ENCODE measurements around the gene BTBD9. TPM values are rescaled to one million over a fixed set of nuclear protein-coding genes. Genes with fewer than 3 reads are reported as not detected.

BTBD9 gene
- polyA plus RNA-seq, 1 donor (not counting 4 experiments of a cell fraction or from before 2014, with no cell fraction given), result 6.8 TPM

- Histone ChIP-seq H3K4me1 (ENCODE audit: control insufficient read depth, extremely low read depth, insufficient read depth, low read length) (no peaks in the 10 kb centered on the region), H3K27ac (ENCODE audit: control insufficient read depth, insufficient read depth, low read length) (no peak overlapping the region), H2AFZ (ENCODE audit: control insufficient read depth, low read length) (no peak overlapping the region), H3K27me3 (ENCODE audit: control insufficient read depth, extremely low read depth, insufficient read depth, low read length) (no peaks in the 10 kb centered on the region), H4K20me1 (ENCODE audit: control insufficient read depth, extremely low read depth, insufficient read depth, low read length) (peaks cover 11% of the 10 kb centered on the region), H3K9me3 (ENCODE audit: control insufficient read depth, low read depth, low read length) (no peaks in the 10 kb centered on the region), H3K9me1 (ENCODE audit: control insufficient read depth, extremely low read depth, insufficient read depth, low read length) (no peaks in the 10 kb centered on the region), H3K4me3 (ENCODE audit: control insufficient read depth in 2 of 3, extremely low read depth in 1 of 3, insufficient read depth in 2 of 3, low read depth in 1 of 3, low read length in 3 of 3) (no peak overlapping the region), H3K36me3 (ENCODE audit: control insufficient read depth in 2 of 2, extremely low read depth in 1 of 2, insufficient read depth in 2 of 2, low read length in 2 of 2) (peaks cover 14 to 20% of the 10 kb centered on the region in 2 experiments), H3K9ac (ENCODE audit: control insufficient read depth, extremely low read depth, insufficient read depth, low read length) (no peak overlapping the region), H3K4me2 (ENCODE audit: control insufficient read depth, extremely low read depth, insufficient read depth, low read depth, low read length) (no peak overlapping the region), H3K79me2 (ENCODE audit: control insufficient read depth, insufficient read depth, low read length) (peaks cover 37% of the 10 kb centered on the region)
- DNase-seq (ENCODE audit: low read depth, low spot score), result no peak
- no peak for TF ChIP-seq EZH2 (IDR thresholded peaks at IDR 0.05; ENCODE audit: low read length)
- no peak for TF ChIP-seq CTCF (optimal IDR thresholded peaks at IDR 0.05 in 1 of 3, IDR thresholded peaks at IDR 0.05 in 1 of 3, conservative IDR thresholded peaks at IDR 0.05 in 1 of 3; ENCODE audit: extremely low read depth in 1 of 3, insufficient read depth in 2 of 3, low read length in 3 of 3)
- dilution Hi-C loops (cut with MboI; ENCODE audit: extremely low pct_ligation_motif_present, low sequenced_read_pairs), result no loop called here
- FAIRE-seq, result no peak
Observed at GRCh38 chr6:38684237-38684636, 44.5 kb upstream of the BTBD9 start.

DNA sequence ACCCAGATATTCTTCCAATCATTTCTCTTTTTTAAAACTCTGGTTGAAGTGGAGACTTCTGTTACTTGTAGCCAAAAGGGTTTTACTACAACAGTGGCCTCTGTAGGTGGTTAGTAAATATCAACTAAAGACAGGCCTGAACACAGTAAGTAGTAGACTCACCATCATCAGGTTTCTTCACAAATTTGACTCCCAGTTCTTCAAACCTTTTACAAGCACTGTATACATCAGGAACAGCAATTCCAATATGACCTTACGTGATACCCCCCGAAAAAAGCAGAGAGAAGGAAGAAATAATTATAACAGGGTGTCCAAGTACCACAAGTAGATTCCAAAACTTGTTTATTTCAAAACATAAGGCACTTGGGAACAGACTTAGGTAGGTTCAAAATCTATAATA is 42.1 kb upstream of the BTBD9 start:
- H3K4me3 ChIP-seq (ENCODE audit: control insufficient read depth in 2 of 3, extremely low read depth in 1 of 3, insufficient read depth in 2 of 3, low read depth in 1 of 3, low read length in 3 of 3), result no peak overlapping the region
- H3K9me1 ChIP-seq (ENCODE audit: control insufficient read depth, extremely low read depth, insufficient read depth, low read length), result no peaks in the 10 kb centered on the region
- peaks cover 14% of the 10 kb centered on the region for H3K79me2 ChIP-seq (ENCODE audit: control insufficient read depth, insufficient read depth, low read length)
- H3K9me3 ChIP-seq (ENCODE audit: control insufficient read depth, low read depth, low read length), result no peaks in the 10 kb centered on the region
- peaks cover 3% of the 10 kb centered on the region for H4K20me1 ChIP-seq (ENCODE audit: control insufficient read depth, extremely low read depth, insufficient read depth, low read length)
- H3K27ac ChIP-seq (ENCODE audit: control insufficient read depth, insufficient read depth, low read length), result no peak overlapping the region
- peaks cover 23 to 24% of the 10 kb centered on the region in 2 experiments for H3K36me3 ChIP-seq (ENCODE audit: control insufficient read depth in 2 of 2, extremely low read depth in 1 of 2, insufficient read depth in 2 of 2, low read length in 2 of 2)
- H3K9ac ChIP-seq (ENCODE audit: control insufficient read depth, extremely low read depth, insufficient read depth, low read length), result no peak overlapping the region
- no peaks in the 10 kb centered on the region for H3K27me3 ChIP-seq (ENCODE audit: control insufficient read depth, extremely low read depth, insufficient read depth, low read length)
- no peaks in the 10 kb centered on the region for H3K4me1 ChIP-seq (ENCODE audit: control insufficient read depth, extremely low read depth, insufficient read depth, low read length)
- DNase-seq (ENCODE audit: low read depth, low spot score) (no peak), FAIRE-seq (peak; percentile 52)
- H3K4me2 ChIP-seq (ENCODE audit: control insufficient read depth, extremely low read depth, insufficient read depth, low read depth, low read length), result no peak overlapping the region
- TF ChIP-seq EZH2 (IDR thresholded peaks at IDR 0.05; ENCODE audit: low read length) (no peak), CTCF (optimal IDR thresholded peaks at IDR 0.05 in 1 of 3, IDR thresholded peaks at IDR 0.05 in 1 of 3, conservative IDR thresholded peaks at IDR 0.05 in 1 of 3; ENCODE audit: extremely low read depth in 1 of 3, insufficient read depth in 2 of 3, low read length in 3 of 3) (no peak)
- no peak overlapping the region for H2AFZ ChIP-seq (ENCODE audit: control insufficient read depth, low read length)
- dilution Hi-C loops (cut with MboI; ENCODE audit: extremely low pct_ligation_motif_present, low sequenced_read_pairs), result no loop called here
